ENCODE results near the gene PCSK2.

PCSK2 gene

DNA sequence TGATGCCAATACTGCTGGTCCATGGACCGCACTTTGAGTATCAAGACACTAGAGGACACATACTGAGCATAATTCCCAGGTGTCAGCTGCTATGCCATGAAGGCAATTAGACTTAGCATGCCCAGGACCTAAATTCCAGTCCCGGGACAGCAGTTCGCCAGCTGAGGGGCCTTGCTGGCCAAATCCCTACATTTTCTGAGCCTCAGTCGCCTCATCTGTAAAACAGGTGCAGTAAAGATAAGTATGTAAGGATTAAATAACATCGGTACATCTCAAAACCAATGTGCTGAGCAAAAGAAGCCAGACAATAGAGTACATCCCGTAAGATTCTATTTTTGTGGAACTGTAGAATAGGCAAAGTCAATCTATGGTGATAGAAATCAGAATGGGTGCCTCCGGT, 303.3 kb downstream of the PCSK2 start:
- no peak for FAIRE-seq
- no peak for DNase-seq (ENCODE audit: low spot score)

DNA sequence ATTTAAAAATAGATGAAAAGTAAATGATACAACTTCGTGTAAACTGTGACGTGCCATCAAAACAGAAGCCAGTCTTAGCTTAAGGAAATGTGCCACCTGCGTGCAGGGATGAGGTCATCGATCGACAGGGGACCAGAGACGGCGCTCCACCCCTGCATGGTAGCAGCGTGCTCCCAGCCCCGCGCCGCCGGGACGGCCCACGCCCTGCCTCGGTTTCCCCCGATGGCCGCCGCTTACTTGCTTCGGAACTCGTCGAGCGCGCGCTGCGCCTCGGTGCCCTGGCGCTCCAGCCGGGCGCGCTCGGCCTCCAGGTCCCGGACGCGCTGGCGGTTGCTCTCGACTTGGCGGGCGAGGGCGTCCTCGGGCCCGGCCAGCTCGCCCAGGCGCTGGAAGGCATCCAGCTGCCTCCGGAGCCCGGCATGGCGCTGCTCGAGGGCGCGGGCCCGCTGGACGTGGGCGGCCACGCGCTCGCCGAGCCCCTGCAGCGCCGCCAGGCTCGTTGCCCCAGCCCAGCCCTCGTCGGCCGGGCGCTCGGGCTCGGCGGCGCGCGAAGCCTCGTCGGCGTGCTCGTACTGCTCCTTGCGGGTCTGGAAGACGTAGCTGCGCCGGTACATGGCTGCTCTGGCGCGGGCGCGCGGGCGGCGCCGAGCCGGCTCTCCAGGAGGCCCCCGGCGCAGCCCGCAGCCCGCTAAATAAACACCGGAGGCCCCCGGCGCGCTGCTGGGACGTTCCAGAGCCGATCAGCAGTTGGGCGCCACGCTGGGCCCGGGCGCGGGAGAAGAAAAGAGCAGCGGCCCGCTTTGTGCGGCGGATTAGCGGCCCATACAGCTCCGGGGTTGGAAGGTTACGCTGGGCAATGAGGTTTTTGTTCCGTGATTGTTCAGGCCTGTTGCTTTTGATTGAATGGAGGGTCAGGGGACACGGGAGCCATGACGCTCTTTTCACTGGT, 304.1 kb downstream of the PCSK2 start, which contains the start of gene BFSP1:
BFSP1 (minus strand) TSS at position 664 of the 949 bp plus-strand sequence; CDS start at position 614, 50 bp downstream.
- DNase-seq (ENCODE audit: low spot score) (no peak), FAIRE-seq (no peak)

DNA sequence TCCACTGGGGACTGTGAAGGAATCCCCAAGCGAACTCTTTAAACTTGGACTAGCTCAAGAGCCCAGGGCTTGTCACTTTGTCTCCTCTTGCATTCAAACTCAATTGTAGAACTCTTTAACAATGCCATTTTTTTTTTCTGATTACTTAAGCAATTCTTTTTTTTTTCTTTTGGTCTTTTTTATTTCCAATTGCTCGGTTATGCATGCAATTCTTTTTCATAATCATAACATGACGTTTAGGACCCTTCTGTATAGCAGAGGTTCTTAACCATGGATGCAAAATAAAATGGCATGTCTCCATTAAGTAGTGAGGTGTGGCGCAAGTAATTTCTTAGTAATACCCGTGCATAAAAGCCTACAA, 304.8 kb downstream of the PCSK2 start:
- FAIRE-seq (no peak), DNase-seq (ENCODE audit: low spot score) (no peak)

DNA sequence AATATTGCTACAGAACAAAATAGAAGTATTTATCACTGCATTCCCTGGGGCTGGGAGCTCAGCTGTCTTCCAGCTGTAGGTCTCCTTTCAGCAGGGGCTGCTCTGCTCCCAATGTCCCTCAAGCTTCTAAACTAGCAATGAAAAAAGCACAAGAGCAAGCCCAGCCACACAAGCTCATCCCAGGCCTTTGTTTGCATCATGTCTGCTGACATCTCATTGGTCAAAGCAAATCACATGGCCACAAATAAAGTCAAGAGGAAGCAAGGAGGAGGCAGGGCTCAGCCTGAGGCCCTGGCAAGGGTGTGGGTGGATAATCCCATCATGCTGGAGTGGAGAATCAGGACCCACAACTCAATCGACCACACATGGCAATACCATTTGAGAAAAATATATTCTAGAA, 306.6 kb downstream of the PCSK2 start:
- DNase-seq (ENCODE audit: low spot score) = no peak
- no peak for FAIRE-seq

DNA sequence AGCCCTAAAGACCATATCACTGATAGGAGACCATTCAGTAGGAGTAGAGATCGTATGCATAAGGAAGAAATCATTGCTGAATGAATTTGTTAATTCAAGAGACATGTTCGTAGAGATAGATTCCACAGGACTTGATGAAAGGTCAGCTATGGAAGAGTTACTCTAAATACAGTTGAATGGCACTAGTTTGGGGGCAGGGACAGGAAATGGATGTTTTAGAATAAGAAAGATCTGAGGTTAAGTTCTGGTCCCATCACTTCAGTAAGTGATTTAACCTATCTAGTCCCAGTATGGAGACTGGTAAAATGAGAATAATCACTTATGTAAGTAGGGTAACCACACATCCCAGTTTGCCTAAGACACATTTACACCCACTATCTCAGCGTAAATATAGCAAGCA, 307.2 kb downstream of the PCSK2 start:
- no peak for FAIRE-seq

More for the DNA sequence above, 307.2 kb downstream of the PCSK2 start:
- DNase-seq (ENCODE audit: low spot score) = no peak
